Non-pigmented ciliary epithelial cell (primary cell): Measurements from ENCODE around the gene ELOA.
"Not testable (repeated sequence)": the region's sequence is repeated elsewhere in the genome, so short reads cannot be mapped to it uniquely, and the experiment has no call there.

Source experiments
- DNase-seq: peaks from one replicate; pipeline ENCODE4 v3.0.0-alpha.2; 2010; ENCODE audit warnings: low read depth

Gene ELOA

GRCh38 chr1:23733281-23733680 lies 10.0 kb upstream of the ELOA start:
- not testable (repeated sequence) for DNase-seq

GRCh38 chr1:23736437-23737134 lies 6.7 kb upstream of the ELOA start:
- DNase-seq = no peak

- DNase-seq = no peak
Observed at GRCh38 chr1:23741609-23742008, 1.7 kb upstream of the ELOA start.

- DNase-seq = no peak
Observed at GRCh38 chr1:23742670-23743286, 493 bp upstream of the ELOA start.

GRCh38 chr1:23745515-23745914 lies 2.2 kb downstream of the ELOA start:
- DNase-seq = no peak

GRCh38 chr1:23748016-23748415 lies 4.7 kb downstream of the ELOA start:
- DNase-seq = no peak

GRCh38 chr1:23751050-23751814 lies 8.0 kb downstream of the ELOA start:
- DNase-seq = no peak

GRCh38 chr1:23751815-23752200 lies 8.5 kb downstream of the ELOA start:
- no peak for DNase-seq

GRCh38 chr1:23752909-23753308 lies 9.6 kb downstream of the ELOA start:
- no peak for DNase-seq

GRCh38 chr1:23756676-23757075 lies 13.4 kb downstream of the ELOA start:
- no peak for DNase-seq

GRCh38 chr1:23757812-23758211 lies 14.5 kb downstream of the ELOA start:
- DNase-seq = no peak

- DNase-seq = no peak
Observed at GRCh38 chr1:23759277-23759676, 16.0 kb downstream of the ELOA start.

- DNase-seq = no peak
Observed at GRCh38 chr1:23763041-23763577, 19.8 kb downstream of the ELOA start.

- no peak for DNase-seq
Observed at GRCh38 chr1:23768733-23769132, 25.5 kb downstream of the ELOA start.

GRCh38 chr1:23772049-23772853 lies 29.0 kb downstream of the ELOA start:
- DNase-seq = peak; percentile 35

GRCh38 chr1:23772854-23773242 lies 29.6 kb downstream of the ELOA start:
- DNase-seq = no peak

GRCh38 chr1:23774174-23774880 lies 31.1 kb downstream of the ELOA start:
- no peak for DNase-seq

- no peak for DNase-seq
Observed at GRCh38 chr1:23776217-23776616, 32.9 kb downstream of the ELOA start.

- peak; percentile 38 for DNase-seq
Observed at GRCh38 chr1:23777979-23778814, 34.9 kb downstream of the ELOA start, which contains the start of gene PITHD1. Gene PITHD1, plus strand, starts transcription at chr1:23778418. Its CDS starts 98 bp downstream, at chr1:23778516.

GRCh38 chr1:23779826-23780371 lies 36.6 kb downstream of the ELOA start:
- DNase-seq = peak; percentile 27
